K562 (cell line): ENCODE results near the gene SLC44A1. TPM values are rescaled to one million over a fixed set of nuclear protein-coding genes. Genes with fewer than 3 reads are reported as not detected.

Experiments used
- ATAC-seq: fragments of 200-7000 bp; cut with Tn5 transposase; 3 replicates; pipeline ENCODE4 v1.9.1; 2020; ENCODE audit warnings: moderate library complexity
- BruUV-seq: library from RNA; stranded (reverse); fragments of 400-500 nt; replicated peaks from 2 replicates; lab custom pipeline; 2021; lab: Mats Ljungman, UMichigan
- CTCF ChIA-PET: fragments of 300-600 bp; formaldehyde crosslinking; extraction: SDS; loops from one replicate; lab custom pipeline; 2021; ENCODE audit warnings: low intra/inter-chr PET ratio; lab: Yijun Ruan, JAX
- POLR2A ChIA-PET: fragments of 300-600, 350-650 bp; sonication (Branson Sonifier 250); formaldehyde crosslinking; extraction: SDS; loops from one replicate; lab custom pipeline; 2021; ENCODE audit warnings: antibody characterized with exemption, inconsistent platforms; lab: Yijun Ruan, JAX
- DNase-seq, 4 experiments: peaks; one replicate each; pipeline versions ENCODE4 v3.0.0 to v3.0.0-alpha.2; 2011 to 2018; ENCODE audit warnings: low spot score in 3 of 4, mixed read lengths in 3 of 4; ENCODE audit errors: extremely low read depth in 1 of 4
- FAIRE-seq: peaks from 2 replicates; lab custom pipeline; 2011; peaks lifted over from hg19 to GRCh38; lab: Jason Lieb, UNC
- H2AFZ ChIP-seq: 2 replicates; pipeline ENCODE4 v1.6.0; 2011; ENCODE audit warnings: low read depth, low read length, control low read depth, inconsistent platforms
- H3K27ac ChIP-seq: fragments of 200-600 bp; 3 replicates; pipeline ENCODE4 v1.8.0; 2011; ENCODE audit warnings: low read depth, mild to moderate bottlenecking, control low read depth, inconsistent platforms, low read length, moderate library complexity, mixed read lengths; ENCODE audit errors: extremely low read depth
- H3K27me3 ChIP-seq, 2 experiments: fragments of 300-600 bp in 1 of 2; 2 replicates in 1 of 2; 3 replicates in 1 of 2; pipeline versions ENCODE4 v1.6.0 to v1.8.0; 2011; ENCODE audit warnings: inconsistent platforms in 2 of 2, low read length in 2 of 2, mild to moderate bottlenecking in 1 of 2, mixed read lengths in 1 of 2, moderate library complexity in 1 of 2; ENCODE audit not compliant: control insufficient read depth in 2 of 2, insufficient read depth in 2 of 2
- H3K36me3 ChIP-seq: fragments of 300-600 bp; 3 replicates; pipeline ENCODE4 v1.8.0; 2011; ENCODE audit warnings: mild to moderate bottlenecking, low read length, inconsistent platforms; ENCODE audit not compliant: control insufficient read depth, insufficient read depth
- H3K4me1 ChIP-seq, 2 experiments: fragments of 200-600 bp in 1 of 2; replicated peaks in 1 of 2; 2 replicates in 1 of 2; 3 replicates in 1 of 2; pipeline versions ENCODE4 v1.5.1 to v1.8.0; 2011; ENCODE audit warnings: inconsistent platforms in 2 of 2, low read length in 2 of 2, mild to moderate bottlenecking in 1 of 2, mixed read lengths in 1 of 2, moderate library complexity in 1 of 2; ENCODE audit not compliant: control insufficient read depth in 2 of 2, insufficient read depth in 2 of 2
- H3K4me2 ChIP-seq: 2 replicates; pipeline ENCODE4 v1.6.1; 2011; ENCODE audit warnings: low read length, control low read depth, inconsistent platforms, mixed read lengths; ENCODE audit not compliant: insufficient read depth
- H3K4me3 ChIP-seq: fragments of 200-600 bp; sonication (generic), shearing (Covaris generic); 2 replicates; pipeline ENCODE4 v1.5.1; 2016; ENCODE audit warnings: control low read depth, inconsistent platforms
- H3K79me2 ChIP-seq: fragments of 200-600 bp; 3 replicates; pipeline ENCODE4 v1.8.0; 2011; ENCODE audit warnings: low read length, inconsistent platforms; ENCODE audit not compliant: control insufficient read depth, insufficient read depth
- H3K9ac ChIP-seq, 2 experiments: 2 replicates each; pipeline versions ENCODE4 v1.6.0 to v1.6.1; 2011; ENCODE audit warnings: low read depth in 2 of 2, low read length in 2 of 2, control low read depth in 1 of 2, inconsistent platforms in 1 of 2, mild to moderate bottlenecking in 1 of 2, mixed read lengths in 1 of 2; ENCODE audit not compliant: insufficient read depth in 1 of 2
- H3K9me1 ChIP-seq: one replicate; pipeline ENCODE4 v1.6.0; 2011; ENCODE audit warnings: inconsistent platforms, mild to moderate bottlenecking, low read length, moderate library complexity; ENCODE audit not compliant: control insufficient read depth, insufficient read depth
- H3K9me3 ChIP-seq: replicated peaks from 2 replicates; pipeline ENCODE4 v1.5.1; 2011; ENCODE audit warnings: low read depth, low read length, inconsistent platforms; ENCODE audit not compliant: control insufficient read depth, insufficient read depth
- H4K20me1 ChIP-seq: replicated peaks from 2 replicates; pipeline ENCODE4 v1.6.1; 2011; ENCODE audit warnings: low read length, inconsistent platforms, mixed read lengths; ENCODE audit not compliant: control insufficient read depth, insufficient read depth
- BCOR ChIP-seq: fragments of 450-650 bp; IDR thresholded peaks from 2 replicates; pipeline ENCODE4 v1.6.1; 2016
- EP400 ChIP-seq: fragments of 450-650 bp; IDR thresholded peaks from 2 replicates; pipeline ENCODE4 v1.6.1; 2017; ENCODE audit warnings: antibody characterized with exemption, mild to moderate bottlenecking, moderate library complexity
- ETS2 ChIP-seq: IDR thresholded peaks from 2 replicates; pipeline ENCODE4 v1.6.1; 2016; ENCODE audit warnings: borderline replicate concordance, missing genetic modification characterization, mild to moderate bottlenecking, moderate library complexity, missing compliant biosample characterization; ENCODE audit not compliant: poor library complexity, severe bottlenecking
- KDM1A ChIP-seq, 2 experiments: fragments of 450-650 bp; IDR thresholded peaks; 2 replicates each; pipeline ENCODE4 v1.6.1; 2016; ENCODE audit warnings: mild to moderate bottlenecking in 2 of 2
- RBM25 ChIP-seq: fragments of 200-400 bp; formaldehyde crosslinking; IDR thresholded peaks from 2 replicates; pipeline ENCODE4 v1.6.1; 2018; ENCODE audit warnings: low read length, low read depth, moderate library complexity; ENCODE audit not compliant: severe bottlenecking
- RCOR1 ChIP-seq, 2 experiments: IDR thresholded peaks; 2 replicates each; pipeline ENCODE4 v1.6.1; 2012; ENCODE audit warnings: low read depth in 2 of 2, low read length in 2 of 2, borderline replicate concordance in 1 of 2, improper control_type of control experiment in 1 of 2
- ZFP36 ChIP-seq: fragments of 150-350 bp; IDR thresholded peaks from 2 replicates; pipeline ENCODE4 v1.6.1; 2018; ENCODE audit warnings: low read length, low read depth; ENCODE audit not compliant: partially characterized antibody
- ZNF354B ChIP-seq: fragments of 250-450 bp; sonication (Bioruptor Pico); IDR thresholded peaks from 2 replicates; pipeline ENCODE4 v1.4.0; 2020
- WGBS: fragments of 100-300 bp; shearing (Covaris generic); methylation state at CpG from one replicate; pipeline ENCODE4 v1.1.6; 2016; ENCODE audit warnings: low coverage, mixed read lengths; ENCODE audit not compliant: insufficient coverage; ENCODE audit errors: missing lambda C conversion rate; 5-methylcytosine and 5-hydroxymethylcytosine counted together
- in situ Hi-C: fragments of 300-500 bp; cut with MboI; formaldehyde crosslinking; loops from 4 replicates; pipeline ENCODE4 v1.15.0; 2018; ENCODE audit warnings: inconsistent platforms, mixed read lengths
- intact Hi-C: fragments of 100-400 bp; cut with micrococcal nuclease; formaldehyde crosslinking; loops from 2 replicates; pipeline ENCODE4 v1.14.2; 2022
- polyA plus RNA-seq, 8 experiments: library from polyadenylated mRNA; depleted of rRNA in 4 of 8; stranded (reverse) in 5 of 8; unstranded in 3 of 8; fragments of >200 nt; fragmentation: Nextera tagmentation in 2 of 8; fragmentation: Illumina TruSeq in 1 of 8; extraction: Ambion mirVana in 2 of 8; extraction: Trizol in 1 of 8; gene quantifications; 2 replicates each; pipeline versions ENCODE4 v1.2.1 to v1.2.3, GENCODE V29; 2011 to 2014; ENCODE audit warnings: inconsistent platforms in 1 of 8, missing spikeins in 1 of 8
- total RNA-seq, 7 experiments: library from RNA; depleted of rRNA in 6 of 7; stranded (reverse); fragments of >200 nt in 6 of 7; fragmentation: Illumina TruSeq in 2 of 7; extraction: Trizol in 2 of 7; gene quantifications; 2 replicates each; pipeline versions ENCODE4 v1.2.1 to v1.2.3, GENCODE V29; 2011 to 2021; ENCODE audit warnings: low replicate concordance in 1 of 7
- TF ChIP-seq, protein P1 (sequence below): sonication (generic); IDR thresholded peaks from 2 replicates; pipeline ENCODE4 v1.6.1; 2016

The SLC44A1 gene
- total and polyA plus RNA-seq, 9 of the 15 experiments (the other 6 are each of a cell fraction or from before 2014, with no cell fraction given), result 0.11 to 0.59 (median 0.30) TPM

DNA sequence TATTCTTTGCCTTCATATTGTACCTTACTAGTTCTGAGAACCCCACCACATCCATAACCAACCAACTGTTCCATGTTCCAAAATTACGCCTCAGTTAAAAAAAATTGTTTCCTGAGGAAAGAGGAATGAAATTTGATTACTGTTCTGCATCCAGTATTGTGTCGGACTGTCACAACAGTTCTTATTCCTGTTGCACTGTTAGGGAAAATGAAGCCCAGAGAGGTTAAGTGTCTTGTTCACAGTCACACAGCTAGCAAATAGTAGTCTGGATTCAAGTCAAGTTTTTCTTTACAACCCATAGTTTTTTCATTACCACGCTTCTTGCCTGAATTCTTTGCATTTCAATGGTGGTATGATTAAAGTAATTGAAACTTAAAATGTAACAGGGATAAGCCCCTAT lies 207.7 kb downstream of the SLC44A1 start:
- Histone ChIP-seq H3K4me3 (no peak overlapping the region), H3K27me3 (no peaks in the 10 kb centered on the region), H3K36me3 (no peaks in the 10 kb centered on the region), H3K4me1 (peaks cover 4 to 7% of the 10 kb centered on the region in 2 experiments; a peak in 3 of 5 replicates), H3K27ac (no peak overlapping the region), H4K20me1 (no peaks in the 10 kb centered on the region), H3K9ac (no peak overlapping the region), H3K9me3 (no peaks in the 10 kb centered on the region), H3K79me2 (peaks cover 51% of the 10 kb centered on the region), H3K4me2 (no peak overlapping the region), H2AFZ (no peak overlapping the region), H3K9me1 (no peaks in the 10 kb centered on the region)
- DNase-seq (no peak), FAIRE-seq (no peak), ATAC-seq (no peak)
- TF ChIP-seq KDM1A (IDR thresholded peaks at IDR 0.05) (peak; percentile 37 to 50; a peak in 2 of 4 replicates), ETS2 (tag) (no peak), RCOR1 (IDR thresholded peaks at IDR 0.05; ENCODE audit: borderline replicate concordance in 1 of 2, low read depth in 2 of 2, low read length in 2 of 2) (peak in 1 of 2 experiments; percentile 40; a peak in 1 of 4 replicates), BCOR (peak; percentile 78), ZNF354B (CRISPR knock-in tag) (no peak), RBM25 (peak; percentile 97), EP400 (no peak), ZFP36 (peak; percentile 79)
- TF ChIP-seq, protein P1, sequence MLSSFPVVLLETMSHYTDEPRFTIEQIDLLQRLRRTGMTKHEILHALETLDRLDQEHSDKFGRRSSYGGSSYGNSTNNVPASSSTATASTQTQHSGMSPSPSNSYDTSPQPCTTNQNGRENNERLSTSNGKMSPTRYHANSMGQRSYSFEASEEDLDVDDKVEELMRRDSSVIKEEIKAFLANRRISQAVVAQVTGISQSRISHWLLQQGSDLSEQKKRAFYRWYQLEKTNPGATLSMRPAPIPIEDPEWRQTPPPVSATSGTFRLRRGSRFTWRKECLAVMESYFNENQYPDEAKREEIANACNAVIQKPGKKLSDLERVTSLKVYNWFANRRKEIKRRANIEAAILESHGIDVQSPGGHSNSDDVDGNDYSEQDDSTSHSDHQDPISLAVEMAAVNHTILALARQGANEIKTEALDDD, result 0 out of 2 replicates have a peak, but pooled peaks have one; percentile 30
- CTCF ChIA-PET, result no interaction called here
- in situ Hi-C loops, result no loop called here
- POLR2A ChIA-PET, result interaction anchor here (0.7 kb wide), 1 partner anchor 1793 kb away, joined by 4 read pairs; no protein-coding TSS in a partner anchor
- intact Hi-C loops, result no loop called here
- no TSS peak for BruUV-seq
- WGBS, result 82% methylated on average over 3 of the region's 3 CpGs
